ENCODE data around the gene PPM1H. TPM values are rescaled to one million over a fixed set of nuclear protein-coding genes. Genes with fewer than 3 reads are reported as not detected.
"Not testable (repeated sequence)": the region's sequence is repeated elsewhere in the genome, so short reads cannot be mapped to it uniquely, and the experiment has no call there.

PPM1H gene
- total and polyA plus RNA-seq, 12 donors, result 0.81 to 5.5 (median 2.6) TPM

DNA sequence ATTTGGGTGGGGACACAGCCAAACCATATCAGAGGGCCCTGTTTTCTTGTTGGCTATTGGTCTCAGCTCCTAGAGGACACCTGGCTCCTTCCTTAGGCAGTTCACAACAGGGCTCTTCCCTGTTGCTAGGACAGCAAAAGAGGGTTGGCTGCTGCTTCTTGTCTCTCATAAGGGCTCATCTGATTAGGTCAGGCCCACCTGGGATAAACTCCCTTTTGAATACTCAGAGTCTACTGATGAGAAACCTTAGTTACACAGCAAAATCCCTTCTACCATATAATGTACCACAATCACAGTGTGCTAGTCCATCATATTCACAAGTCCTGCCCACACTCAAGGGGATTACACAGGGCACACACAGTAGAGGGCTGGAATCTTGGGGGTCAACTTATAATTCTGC, 49.7 kb downstream of the PPM1H start:
- TF ChIP-seq CTCF (IDR thresholded peaks at IDR 0.05) (no peak), POLR2A (IDR thresholded peaks at IDR 0.05) (no peak)
- no peak overlapping the region for H3K4me3 ChIP-seq
- intact Hi-C loops (cut with DNase I), result no loop called here
- H3K27ac ChIP-seq, result no peak overlapping the region
- H3K27me3 ChIP-seq, result no peaks in the 10 kb centered on the region
- no peaks in the 10 kb centered on the region for H3K9me3 ChIP-seq (replicated peaks in 1 of 3)
- H3K4me1 ChIP-seq (replicated peaks in 1 of 2), result no peaks in the 10 kb centered on the region
- no peak for DNase-seq
- H3K36me3 ChIP-seq (replicated peaks in 1 of 2), result no peaks in the 10 kb centered on the region

GRCh38 chr12:62884832-62885231, 50.1 kb downstream of the PPM1H start:
- H3K27me3 ChIP-seq; H3K9me3 ChIP-seq (replicated peaks in 1 of 3); H3K27ac ChIP-seq; H3K4me3 ChIP-seq; H3K4me1 ChIP-seq (replicated peaks in 1 of 2); H3K36me3 ChIP-seq (replicated peaks in 1 of 2); intact Hi-C loops (cut with DNase I); DNase-seq: not testable (repeated sequence)
- WGBS, 4 donors, result 70 to 90% (median 80%) methylated on average over 5 of the region's 5 CpGs

GRCh38 chr12:62882696-62883095, 52.3 kb downstream of the PPM1H start:
- intact Hi-C loops (cut with DNase I), result no loop called here
- no peaks in the 10 kb centered on the region for H3K9me3 ChIP-seq (replicated peaks in 1 of 3)
- no peak overlapping the region for H3K27ac ChIP-seq
- H3K27me3 ChIP-seq, result no peaks in the 10 kb centered on the region
- no peak overlapping the region for H3K4me3 ChIP-seq
- H3K36me3 ChIP-seq (replicated peaks in 1 of 2), result no peaks in the 10 kb centered on the region
- H3K4me1 ChIP-seq (replicated peaks in 1 of 2), result no peaks in the 10 kb centered on the region
- no peak for DNase-seq
- WGBS, 4 donors, result 95 to 100% (median 96%) methylated on average over 3 of the region's 3 CpGs
- TF ChIP-seq CTCF (IDR thresholded peaks at IDR 0.05) (no peak), POLR2A (IDR thresholded peaks at IDR 0.05) (no peak)

DNA sequence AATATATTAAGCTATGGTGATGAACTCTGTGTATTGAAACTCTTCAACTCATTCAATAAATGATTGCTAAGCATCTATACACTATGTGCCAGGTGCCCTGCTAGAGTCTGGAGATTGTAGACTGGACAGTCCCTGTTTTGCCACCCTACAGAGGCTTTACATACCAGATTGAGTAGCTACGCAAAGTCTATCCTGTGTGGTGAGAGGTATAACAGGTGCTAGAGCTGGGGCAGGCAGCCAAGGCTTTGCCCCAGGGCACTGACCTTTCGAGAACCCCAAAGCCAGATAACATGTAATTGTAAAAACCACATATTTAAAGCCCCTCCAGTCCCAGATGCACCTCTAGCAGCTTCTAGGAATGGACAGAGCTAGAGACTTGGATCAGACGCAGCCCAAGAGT, 52.8 kb downstream of the PPM1H start:
- Histone ChIP-seq H3K4me3 (no peak overlapping the region), H3K27me3 (no peaks in the 10 kb centered on the region), H3K9me3 (replicated peaks in 1 of 3) (no peaks in the 10 kb centered on the region), H3K36me3 (replicated peaks in 1 of 2) (no peaks in the 10 kb centered on the region), H3K27ac (no peak overlapping the region), H3K4me1 (replicated peaks in 1 of 2) (no peaks in the 10 kb centered on the region)
- WGBS, 4 donors, result 88 to 97% (median 94%) methylated on average over 3 of the region's 3 CpGs
- TF ChIP-seq CTCF (IDR thresholded peaks at IDR 0.05) (no peak), POLR2A (IDR thresholded peaks at IDR 0.05) (no peak)
- intact Hi-C loops (cut with DNase I), result no loop called here
- DNase-seq, result no peak

DNA sequence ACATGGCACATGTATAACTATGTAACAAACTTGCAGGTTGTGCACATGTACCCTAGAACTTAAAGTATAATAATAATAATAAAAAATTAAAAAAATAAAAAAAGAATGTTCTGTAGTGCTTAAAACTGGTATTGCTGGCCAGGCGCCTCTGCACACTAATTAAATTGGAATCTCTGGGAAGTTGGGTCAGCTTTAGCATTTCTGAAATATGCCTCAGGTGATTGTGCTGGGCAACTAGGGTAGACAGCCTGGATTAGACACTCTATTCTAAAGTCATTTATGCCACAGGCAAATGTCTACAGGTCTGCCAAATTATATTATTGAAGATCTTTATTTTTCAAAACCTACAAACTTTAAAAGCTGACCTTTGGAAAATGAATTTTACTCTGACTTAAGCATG, 55.3 kb downstream of the PPM1H start:
- 86 to 97% (median 93%) methylated on average over 1 of the region's 1 CpG for WGBS, 4 donors
- intact Hi-C loops (cut with DNase I), result no loop called here
- H3K27me3 ChIP-seq, result no peaks in the 10 kb centered on the region

GRCh38 chr12:62879228-62879627, 55.7 kb downstream of the PPM1H start:
- H3K4me1 ChIP-seq (replicated peaks in 1 of 2); DNase-seq; H3K36me3 ChIP-seq (replicated peaks in 1 of 2); H3K27ac ChIP-seq; H3K9me3 ChIP-seq (replicated peaks in 1 of 3); H3K27me3 ChIP-seq; intact Hi-C loops (cut with DNase I); H3K4me3 ChIP-seq: not testable (repeated sequence)
- WGBS, 4 donors, result 87 to 96% (median 90%) methylated on average over 3 of the region's 3 CpGs

More for the DNA sequence above, 55.3 kb downstream of the PPM1H start:
- no peak overlapping the region for H3K27ac ChIP-seq
- no peaks in the 10 kb centered on the region for H3K4me1 ChIP-seq (replicated peaks in 1 of 2)
- no peaks in the 10 kb centered on the region for H3K36me3 ChIP-seq (replicated peaks in 1 of 2)
- no peaks in the 10 kb centered on the region for H3K9me3 ChIP-seq (replicated peaks in 1 of 3)
- TF ChIP-seq CTCF (IDR thresholded peaks at IDR 0.05) (no peak), POLR2A (IDR thresholded peaks at IDR 0.05) (no peak)
- DNase-seq, result no peak
- no peak overlapping the region for H3K4me3 ChIP-seq

Measured in adrenal gland (tissue), 12 donors.